NCI-H1417 (cell line): ENCODE measurements around the gene ARHGAP9.
"Not testable (repeated sequence)": the region's sequence is repeated elsewhere in the genome, so short reads cannot be mapped to it uniquely, and the experiment has no call there.

Experiments
- DNase-seq, 3 experiments: peaks; one replicate each; lab custom pipeline; 2025; lab: John Stamatoyannopoulos, UW

Gene ARHGAP9

DNA sequence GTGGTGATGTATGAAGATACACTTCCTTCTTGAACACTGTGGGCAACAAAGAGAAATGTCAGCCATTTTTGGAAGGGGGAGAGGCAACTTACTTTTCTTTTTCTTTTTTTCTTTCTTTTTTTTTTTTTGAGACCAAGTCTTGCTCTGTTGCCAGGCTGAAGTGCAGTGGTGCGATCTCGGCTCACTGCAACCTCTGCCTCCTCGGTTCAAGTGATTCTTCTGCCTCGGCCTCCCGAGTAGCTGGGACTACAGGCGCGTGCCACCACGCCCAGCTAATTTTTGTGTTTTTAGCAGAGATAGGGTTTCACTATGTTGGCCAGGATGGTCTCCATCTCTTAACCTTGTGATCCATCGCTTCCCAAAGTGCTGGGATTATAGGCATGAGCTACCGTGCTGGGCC lies 38.1 kb upstream of the ARHGAP9 start:
- DNase-seq: not testable (repeated sequence)

DNA sequence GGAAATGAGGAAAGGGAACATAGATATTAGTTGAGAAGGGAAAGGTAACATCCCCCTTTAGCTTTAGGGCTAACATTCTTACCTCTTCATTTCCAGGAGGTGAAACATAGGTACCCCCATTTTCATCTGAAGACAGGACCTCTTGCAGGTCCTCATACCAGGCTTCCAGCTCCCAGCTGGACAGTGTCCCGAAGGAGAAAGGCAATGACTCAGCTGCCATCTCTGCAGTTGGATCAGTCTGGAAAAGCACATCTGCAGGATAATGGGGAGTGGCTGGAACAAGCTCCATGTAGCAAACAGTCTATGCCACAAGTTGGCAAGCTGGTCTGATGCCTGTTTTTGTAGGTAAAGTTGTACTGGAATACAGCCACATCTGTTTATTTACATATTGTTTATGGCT lies 37.5 kb upstream of the ARHGAP9 start:
- no peak for DNase-seq

DNA sequence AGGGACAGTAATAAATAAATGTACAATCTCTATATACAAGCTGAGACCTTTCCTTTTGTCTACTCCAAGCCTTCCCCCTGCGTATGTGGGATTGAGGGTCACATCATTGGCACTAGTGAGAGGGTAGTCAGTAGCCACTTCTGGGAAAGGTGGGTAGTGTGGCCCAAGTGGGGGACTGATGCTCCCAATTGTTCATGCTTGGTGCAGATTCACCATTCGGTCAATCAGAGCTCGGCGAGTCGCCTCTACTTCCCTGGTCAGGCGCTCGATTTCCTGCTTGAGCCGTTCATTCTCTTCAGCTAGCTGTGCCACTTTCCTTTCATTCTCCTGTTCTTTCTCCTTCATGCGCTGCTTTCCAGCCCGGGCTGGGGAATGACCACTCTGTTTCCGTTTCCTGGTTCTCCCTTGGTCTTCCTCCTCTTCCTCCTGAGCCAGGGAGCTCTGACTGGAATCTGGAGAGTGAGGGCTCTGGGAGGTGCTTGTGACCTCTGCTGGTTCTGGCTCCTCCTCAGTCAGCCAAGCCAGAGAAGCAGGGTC lies 37.0 kb upstream of the ARHGAP9 start:
- DNase-seq: no peak

DNA sequence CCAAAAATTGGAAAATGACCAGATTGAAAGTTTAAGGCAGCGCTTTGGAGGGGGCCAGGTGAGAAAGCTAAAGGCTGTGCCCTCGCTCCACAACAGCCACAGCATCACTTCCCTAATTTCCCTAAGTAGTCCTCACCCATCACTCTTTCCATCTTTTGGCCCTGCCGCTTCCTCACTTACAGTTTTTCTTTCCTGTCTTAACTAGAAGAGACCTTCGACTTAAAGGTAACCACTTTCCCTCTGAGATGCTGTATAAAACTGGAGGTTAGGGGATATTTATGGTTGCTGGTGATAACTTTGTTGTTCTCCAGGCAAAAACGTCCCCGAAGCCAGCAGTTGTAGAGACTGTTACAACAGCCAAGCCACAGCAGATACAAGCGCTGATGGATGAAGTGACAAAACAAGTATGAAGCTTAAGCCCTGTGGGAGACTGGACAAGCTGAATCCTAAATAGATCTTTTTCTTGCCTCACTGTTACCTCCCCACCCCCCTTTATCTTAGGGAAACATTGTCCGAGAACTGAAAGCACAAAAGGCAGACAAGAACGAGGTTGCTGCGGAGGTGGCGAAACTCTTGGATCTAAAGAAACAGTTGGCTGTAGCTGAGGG lies 36.4 kb upstream of the ARHGAP9 start:
- DNase-seq: no peak

DNA sequence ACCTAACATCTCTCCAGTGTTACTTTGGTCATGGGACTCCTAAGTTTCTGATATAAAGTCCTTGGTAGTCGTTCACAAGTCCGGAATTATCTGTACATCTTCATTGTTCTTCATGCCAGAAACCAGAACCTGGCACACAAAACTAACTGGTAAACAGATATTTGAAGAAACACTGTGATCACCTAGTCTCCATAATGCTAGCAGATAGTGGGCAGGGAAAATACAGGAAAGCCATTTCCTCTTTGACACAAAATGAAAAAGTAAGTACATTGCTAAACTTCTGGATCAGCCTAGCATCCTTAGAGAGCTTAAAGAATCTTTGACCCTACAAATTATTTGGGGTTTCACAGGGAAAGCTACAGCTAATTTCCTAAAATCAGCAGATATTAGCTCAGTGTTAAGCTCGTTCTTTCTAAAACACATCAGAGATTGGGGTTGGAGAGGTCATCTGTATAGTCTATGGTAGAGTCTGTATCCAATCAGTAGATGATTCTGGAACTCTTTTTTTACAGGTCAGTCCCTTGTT lies 35.8 kb upstream of the ARHGAP9 start:
- no peak for DNase-seq

DNA sequence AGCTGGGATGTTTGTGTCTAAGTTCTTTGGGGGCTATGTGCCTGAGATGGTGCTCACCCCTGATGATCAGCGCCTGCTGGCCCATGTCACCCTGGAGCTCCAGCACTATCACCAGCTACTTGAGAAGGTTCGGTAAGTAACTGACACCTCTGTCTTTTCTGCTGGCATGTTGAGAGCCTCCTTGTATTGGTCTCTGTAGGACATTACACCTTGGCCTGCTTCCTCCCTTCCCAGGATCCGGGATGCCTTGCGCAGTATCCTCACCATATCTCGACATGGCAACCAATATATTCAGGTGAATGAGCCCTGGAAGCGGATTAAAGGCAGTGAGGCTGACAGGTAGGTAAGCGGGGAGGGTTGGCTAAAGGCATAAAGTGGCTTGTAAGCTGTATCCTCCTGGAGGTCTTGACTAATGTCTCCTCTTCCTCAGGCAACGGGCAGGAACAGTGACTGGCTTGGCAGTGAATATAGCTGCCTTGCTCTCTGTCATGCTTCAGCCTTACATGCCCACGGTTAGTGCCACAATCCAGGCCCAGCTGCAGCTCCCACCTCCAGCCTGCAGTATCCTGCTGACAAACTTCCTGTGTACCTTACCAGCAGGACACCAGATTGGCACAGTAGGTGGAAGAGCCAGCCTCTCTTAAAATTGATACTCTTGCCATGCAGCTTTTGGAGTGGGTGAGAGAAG lies 35.2 kb upstream of the ARHGAP9 start:
- DNase-seq: peak in 2 of 3 experiments; percentile 66 to 81

DNA sequence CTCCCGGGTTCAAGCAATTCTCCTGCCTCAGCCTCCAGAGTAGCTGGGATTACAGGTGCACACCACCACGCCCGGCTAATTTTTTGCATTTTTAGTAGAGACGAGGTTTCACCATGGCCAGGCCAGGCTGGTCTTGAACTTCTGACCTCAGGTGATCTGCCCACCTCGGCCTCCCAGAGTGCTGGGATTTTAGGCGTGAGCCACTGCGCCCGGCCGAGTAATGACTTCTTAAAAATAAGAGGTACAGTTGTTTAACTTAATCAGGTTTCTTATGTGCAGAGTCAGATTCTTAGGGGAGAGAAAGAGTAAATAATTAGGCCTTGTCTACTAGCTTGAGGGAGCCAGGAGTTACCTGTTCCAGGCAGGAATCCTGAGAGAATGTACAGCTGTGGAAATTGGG lies 34.6 kb upstream of the ARHGAP9 start:
- not testable (repeated sequence) for DNase-seq

DNA sequence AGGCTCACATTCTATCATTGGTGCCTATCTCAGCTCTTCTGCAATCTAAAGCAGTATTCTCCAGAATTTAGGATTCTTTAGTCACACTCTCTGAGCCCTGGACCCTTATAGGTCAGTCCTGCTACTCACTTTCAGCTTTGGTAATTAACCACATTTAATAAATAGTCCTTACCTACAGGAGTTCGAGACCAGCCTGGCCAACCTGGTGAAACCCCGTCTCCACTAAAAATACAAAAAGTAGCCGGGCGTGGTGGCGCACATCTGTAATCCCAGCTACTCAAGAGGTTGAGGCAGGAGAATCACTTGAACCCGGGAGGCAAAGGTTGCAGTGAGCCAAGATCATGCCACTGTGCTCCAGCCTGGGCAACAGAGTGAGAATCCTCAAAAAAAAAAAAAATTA lies 34.0 kb upstream of the ARHGAP9 start:
- not testable (repeated sequence) for DNase-seq

DNA sequence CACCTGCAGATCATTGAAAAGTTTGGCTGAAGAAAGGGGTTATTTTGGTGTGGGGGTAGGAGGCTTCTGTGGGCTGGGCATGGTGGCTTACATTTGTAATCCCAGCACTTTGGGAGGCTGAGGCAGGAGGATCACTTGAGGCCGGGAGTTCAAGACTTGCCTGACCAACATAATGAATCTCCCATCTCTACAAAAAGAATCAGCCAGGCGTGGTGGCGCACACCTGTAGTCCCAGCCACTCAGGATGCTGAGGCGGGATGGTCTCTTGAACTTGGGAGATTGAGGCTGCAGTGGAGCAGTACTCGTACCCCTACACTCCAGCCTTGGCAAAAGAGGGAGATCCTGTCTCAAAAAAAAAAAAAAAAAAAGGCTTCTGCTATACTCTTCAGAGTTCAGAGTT lies 33.6 kb upstream of the ARHGAP9 start:
- no peak for DNase-seq

DNA sequence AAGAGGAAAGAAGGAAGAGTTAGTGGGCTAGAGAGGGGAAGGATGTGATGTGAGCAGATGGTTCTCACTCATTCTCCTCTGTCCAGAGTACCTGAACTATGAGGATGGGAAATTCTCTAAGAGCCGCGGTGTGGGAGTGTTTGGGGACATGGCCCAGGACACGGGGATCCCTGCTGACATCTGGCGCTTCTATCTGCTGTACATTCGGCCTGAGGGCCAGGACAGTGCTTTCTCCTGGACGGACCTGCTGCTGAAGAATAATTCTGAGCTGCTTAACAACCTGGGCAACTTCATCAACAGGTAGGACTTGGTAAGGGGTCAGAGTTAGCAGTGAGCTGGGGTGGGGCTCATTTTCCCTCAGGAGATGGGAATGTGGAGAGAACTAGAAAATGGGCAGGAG lies 33.0 kb upstream of the ARHGAP9 start:
- no peak for DNase-seq

DNA sequence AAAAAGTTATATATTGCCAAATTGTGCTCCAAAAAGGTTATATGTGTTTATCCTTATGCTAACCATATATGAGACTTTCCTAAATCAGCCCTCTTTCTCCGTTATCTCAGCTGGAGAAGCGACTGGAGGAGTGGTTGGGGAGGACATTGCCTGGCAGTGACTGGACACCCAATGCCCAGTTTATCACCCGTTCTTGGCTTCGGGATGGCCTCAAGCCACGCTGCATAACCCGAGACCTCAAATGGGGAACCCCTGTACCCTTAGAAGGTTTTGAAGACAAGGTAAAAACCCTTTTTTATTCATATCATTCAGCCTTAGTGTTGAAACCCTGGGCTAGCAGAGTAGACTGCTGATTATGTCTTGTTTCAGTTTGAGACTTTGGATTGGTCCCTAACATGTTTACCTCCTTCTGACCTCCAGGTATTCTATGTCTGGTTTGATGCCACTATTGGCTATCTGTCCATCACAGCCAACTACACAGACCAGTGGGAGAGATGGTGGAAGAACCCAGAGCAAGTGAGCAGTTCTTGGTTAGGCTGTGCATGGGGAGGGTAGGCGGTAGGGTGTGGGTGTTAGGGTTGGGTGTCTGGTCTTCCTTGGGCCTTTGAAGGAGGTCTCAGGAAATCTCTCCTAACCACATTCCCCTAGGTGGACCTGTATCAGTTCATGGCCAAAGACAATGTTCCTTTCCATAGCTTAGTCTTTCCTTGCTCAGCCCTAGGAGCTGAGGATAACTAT lies 32.1 kb upstream of the ARHGAP9 start:
- DNase-seq: no peak

DNA sequence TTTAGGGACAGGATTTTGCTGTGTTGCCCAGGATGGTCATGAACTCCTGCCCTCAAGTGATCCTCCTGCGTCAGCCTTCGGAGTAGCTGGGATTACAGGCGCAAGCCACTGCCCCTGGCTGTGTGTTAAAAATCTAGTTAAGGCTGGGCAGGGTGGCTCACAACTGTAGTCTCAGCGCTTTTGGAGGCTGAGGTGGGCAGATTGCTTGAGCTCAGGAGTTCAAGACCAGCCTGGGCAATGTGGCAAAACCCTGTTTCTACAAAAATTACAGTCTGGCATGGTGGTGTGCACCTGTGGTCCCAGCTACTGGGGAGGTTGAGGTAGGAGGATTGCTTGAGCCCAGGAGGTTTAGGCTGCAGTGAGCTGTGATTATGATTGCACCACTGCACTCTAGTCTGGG lies 31.5 kb upstream of the ARHGAP9 start:
- DNase-seq: no peak

DNA sequence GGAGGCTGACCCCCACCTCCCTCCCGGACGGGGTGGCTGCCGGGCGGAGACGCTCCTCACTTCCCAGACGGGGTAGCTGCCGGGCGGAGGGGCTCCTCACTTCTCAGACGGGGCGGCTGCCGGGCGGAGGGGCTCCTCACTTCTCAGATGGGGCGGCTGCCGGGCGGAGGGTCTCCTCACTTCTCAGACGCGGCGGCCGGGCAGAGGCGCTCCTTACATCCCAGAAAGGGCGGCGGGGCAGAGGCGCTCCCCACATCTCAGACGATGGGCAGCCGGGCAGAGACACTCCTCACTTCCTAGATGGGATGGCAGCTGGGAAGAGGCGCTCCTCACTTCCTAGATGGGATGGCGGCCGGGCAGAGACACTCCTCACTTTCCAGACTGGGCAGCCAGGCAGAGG lies 28.1 kb upstream of the ARHGAP9 start:
- not testable (repeated sequence) for DNase-seq

DNA sequence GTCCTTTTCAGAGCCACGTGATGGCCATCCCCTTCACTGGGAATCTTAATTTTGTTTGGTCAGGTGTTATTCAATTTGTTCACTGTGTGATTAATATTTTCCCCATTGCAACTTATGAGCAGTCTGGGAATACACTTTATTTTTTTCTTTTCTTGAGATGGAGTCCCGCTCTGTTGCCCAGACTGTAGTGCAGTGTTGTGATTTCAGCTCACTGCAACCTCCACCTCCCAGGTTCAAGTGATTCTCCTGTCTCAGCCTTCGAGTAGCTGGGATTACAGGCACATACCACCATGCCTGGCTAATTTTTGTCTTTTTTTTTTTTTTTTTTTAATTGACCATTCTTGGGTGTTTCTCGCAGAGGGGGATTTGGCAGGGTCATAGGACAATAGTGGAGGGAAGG lies 26.9 kb upstream of the ARHGAP9 start:
- DNase-seq: not testable (repeated sequence)

DNA sequence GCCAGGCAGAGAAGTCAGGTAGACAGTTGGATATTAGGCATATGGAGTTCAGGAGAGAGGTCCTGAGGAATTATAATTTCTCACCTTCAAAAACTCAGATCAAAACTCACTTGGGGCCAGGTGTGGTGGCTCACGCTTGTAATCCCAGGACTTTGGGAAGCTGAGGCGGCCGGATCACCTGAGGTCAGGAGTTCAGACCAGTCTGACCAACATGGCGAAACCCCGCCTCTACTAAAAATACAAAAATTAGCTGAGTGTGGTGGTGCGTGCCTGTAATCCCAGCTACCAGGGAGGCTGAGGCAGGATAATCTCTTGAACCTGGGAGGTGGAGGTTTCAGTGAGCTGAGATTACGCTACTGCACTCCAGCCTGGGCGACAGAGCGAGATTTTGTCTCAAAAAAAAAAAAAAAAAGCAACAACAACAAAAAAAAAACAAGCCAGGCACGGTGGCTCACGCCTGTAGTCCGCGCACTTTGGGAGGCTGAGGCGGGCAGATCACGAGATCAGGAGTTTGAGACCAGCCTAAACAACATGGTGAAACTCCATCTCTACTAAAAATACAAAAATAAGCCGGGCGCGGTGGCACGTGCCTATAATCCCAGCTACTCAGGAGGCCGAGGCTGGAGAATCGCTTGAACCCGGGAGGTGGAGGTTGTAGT lies 22.8 kb upstream of the ARHGAP9 start:
- DNase-seq: not testable (repeated sequence)

DNA sequence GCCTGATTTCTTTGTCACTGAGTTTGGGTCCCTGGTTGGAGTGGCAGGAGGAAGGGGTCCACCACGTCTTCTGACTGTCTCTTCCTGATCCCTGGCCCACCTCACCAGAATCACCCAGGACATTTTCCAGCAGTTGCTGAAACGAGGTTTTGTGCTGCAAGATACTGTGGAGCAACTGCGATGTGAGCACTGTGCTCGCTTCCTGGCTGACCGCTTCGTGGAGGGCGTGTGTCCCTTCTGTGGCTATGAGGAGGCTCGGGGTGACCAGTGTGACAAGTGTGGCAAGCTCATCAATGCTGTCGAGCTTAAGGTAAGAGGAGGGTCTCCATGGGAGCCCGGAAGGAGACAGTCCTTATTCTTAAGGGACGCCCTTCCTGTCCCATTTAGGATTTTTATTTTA lies 20.5 kb upstream of the ARHGAP9 start:
- no peak for DNase-seq

DNA sequence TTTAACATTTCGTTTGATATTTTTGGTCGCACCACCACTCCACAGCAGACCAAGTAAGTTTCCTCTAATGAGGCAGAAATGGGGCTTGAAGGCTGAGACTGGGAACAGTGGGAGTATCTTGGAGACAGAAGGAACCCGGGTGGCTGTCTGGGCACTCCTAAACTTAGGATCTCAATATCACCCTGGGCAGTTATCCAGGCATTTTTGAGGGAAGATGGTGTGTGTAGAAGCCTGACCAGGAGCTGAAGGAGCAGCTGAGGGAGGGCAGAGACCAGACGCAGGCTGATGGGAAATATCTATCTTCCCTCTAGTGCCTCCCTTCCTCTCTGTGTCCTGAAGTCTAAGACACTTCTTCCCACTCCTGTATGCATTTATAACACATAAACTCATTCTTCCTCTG lies 18.9 kb upstream of the ARHGAP9 start:
- DNase-seq: no peak

DNA sequence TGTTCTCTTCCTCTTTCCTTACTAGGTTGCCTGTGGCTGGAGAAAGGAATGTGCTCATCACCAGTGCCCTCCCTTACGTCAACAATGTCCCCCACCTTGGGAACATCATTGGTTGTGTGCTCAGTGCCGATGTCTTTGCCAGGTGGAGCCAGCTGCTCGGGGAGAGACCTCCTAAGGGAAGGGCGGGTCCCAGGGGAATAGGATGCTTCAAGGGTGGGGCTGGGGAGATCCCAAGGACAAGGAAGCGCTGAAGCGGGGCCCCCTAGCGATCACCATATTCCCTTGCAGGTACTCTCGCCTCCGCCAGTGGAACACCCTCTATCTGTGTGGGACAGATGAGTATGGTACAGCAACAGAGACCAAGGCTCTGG lies 18.5 kb upstream of the ARHGAP9 start:
- no peak for DNase-seq

DNA sequence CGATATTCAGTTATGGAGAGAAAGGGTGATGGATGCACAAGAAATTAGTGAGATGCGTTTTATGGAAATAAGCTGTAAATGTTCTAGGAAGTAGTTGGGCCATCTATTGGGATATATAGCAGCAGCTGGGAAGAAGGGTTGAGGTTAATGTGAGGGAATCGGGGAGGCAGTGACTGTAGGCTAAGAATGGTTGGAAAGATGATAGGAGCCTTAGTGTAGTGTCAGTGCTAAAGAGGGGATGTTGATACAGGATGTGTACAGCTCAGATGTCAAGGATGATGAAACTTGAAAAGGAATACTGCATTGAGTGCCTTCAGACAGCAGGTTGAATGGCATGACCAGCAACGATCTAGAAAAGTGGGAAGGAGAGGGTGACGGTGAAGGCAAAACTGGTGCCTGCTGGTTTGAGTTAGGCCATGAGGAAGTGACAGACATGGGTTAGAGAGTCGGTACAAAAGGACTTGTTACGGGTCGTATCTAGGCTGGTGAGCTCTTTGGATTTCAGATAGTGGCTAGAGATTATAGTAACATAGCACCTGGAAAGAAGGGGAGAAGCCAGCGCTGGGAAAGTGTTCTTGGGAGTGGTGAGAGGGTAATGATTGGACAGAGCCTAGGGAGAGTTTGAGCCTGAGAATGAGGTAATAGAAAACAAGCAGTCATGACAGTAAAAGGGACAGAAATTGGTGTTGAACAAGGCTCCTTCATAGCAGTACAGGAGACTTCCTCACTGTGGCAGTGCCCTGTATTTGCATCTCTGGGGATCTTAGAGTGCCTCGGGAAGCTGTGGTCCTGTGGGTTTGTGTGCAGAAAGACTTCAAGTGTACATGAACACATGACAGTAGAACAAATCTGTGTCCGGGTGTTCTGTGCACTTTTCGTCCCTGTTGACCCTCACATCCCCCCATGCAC lies 17.8 kb upstream of the ARHGAP9 start:
- peak in 1 of 3 experiments; percentile 25 for DNase-seq

DNA sequence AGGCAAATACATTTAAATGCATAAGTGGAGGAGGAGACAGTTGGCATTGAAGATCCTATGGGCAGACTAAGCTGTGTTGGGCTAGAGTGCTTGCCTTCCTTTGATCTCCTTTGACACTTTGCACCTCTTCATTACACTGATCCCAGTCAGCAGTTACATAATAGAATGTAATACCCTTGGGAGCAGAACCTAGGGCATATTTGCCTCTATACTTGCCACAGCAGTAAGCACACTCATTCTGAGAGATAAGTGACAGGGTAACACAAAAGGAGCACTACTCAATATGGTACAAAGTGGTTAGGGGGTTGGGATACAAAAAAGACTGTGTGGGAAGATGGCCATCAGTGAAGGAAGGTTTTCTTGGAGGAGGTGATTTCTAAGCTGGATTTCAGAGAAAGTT lies 17.2 kb upstream of the ARHGAP9 start:
- DNase-seq: peak in 1 of 3 experiments; percentile 80

DNA sequence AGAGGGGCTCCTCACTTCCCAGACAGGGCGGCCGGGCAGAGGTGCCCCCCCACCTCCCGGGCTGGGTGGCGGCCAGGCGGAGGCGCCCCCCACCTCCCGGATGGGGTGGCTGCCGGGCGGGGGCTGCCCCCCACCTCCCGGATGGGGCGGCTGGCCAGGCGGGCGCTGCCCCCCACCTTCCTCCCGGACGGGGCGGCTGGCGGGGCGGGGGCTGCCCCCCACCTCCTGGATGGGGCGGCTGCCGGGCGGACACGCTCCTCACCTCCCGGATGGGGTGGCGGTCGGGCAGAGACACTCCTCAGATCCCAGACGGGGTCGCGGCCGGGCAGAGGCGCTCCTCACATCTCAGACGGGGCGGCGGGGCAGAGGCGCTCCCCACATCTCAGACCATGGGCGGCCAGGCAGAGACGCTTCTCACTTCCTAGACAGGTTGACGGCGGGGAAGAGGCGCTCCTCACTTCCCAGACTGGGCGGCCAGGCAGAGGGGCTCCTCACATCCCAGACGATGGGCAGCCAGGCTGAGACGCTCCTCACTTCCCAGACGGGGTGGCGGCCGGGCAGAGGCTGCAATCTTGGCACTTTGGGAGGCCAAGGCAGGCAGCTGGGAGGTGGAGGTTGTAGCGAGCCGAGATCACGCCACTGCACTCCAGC lies 15.5 kb upstream of the ARHGAP9 start:
- not testable (repeated sequence) for DNase-seq
